Stomach (tissue), 4 donors: ENCODE results near the gene IL18BP.

Experiments
- CTCF ChIP-seq, 7 experiments: fragments of 450-650 bp in 4 of 7; fragments of 200-600 bp in 3 of 7; sonication (generic) in 3 of 7; IDR thresholded peaks; one replicate each; pipeline ENCODE4 v1.5.1; 2016 to 2019; ENCODE audit warnings: antibody characterized with exemption in 7 of 7, control low read depth in 2 of 7, mild to moderate bottlenecking in 1 of 7
- POLR2AphosphoS5 ChIP-seq, 3 donors: sonication (generic); formaldehyde crosslinking; IDR thresholded peaks; one replicate each; pipeline ENCODE4 v1.6.1; 2016; ENCODE audit warnings: antibody characterized with exemption in 3 of 3

- TF ChIP-seq POLR2AphosphoS5 (IDR thresholded peaks at IDR 0.05) (no peak), CTCF (IDR thresholded peaks at IDR 0.05) (no peak)
Measured at GRCh38 chr11:72018171-72018570, 19.5 kb downstream of the IL18BP start.
